GM12865 (cell line): ENCODE data around the gene RBMS3.
"Not testable (repeated sequence)": the region's sequence is repeated elsewhere in the genome, so short reads cannot be mapped to it uniquely, and the experiment has no call there.

Experiments used
- DNase-seq: peaks from one replicate; pipeline ENCODE4 v3.0.0; 2010; ENCODE audit warnings: low read depth
- H3K4me3 ChIP-seq: 2 replicates; pipeline ENCODE4 v1.5.1; 2011; ENCODE audit warnings: mild to moderate bottlenecking, low read depth, low read length, control low read depth
- CTCF ChIP-seq: IDR thresholded peaks from 2 replicates; pipeline ENCODE4 v1.5.1; 2011; ENCODE audit warnings: low read length, control low read depth, low read depth, inconsistent platforms; ENCODE audit not compliant: insufficient read depth; ENCODE audit errors: missing control alignments

RBMS3 gene

GRCh38 chr3:29777869-29778268 lies 497.0 kb downstream of the RBMS3 start:
- H3K4me3 ChIP-seq = no peak overlapping the region
- TF ChIP-seq CTCF = no peak
- no peak for DNase-seq

GRCh38 chr3:29789686-29790085 lies 508.8 kb downstream of the RBMS3 start:
- DNase-seq = no peak
- TF ChIP-seq CTCF = no peak

GRCh38 chr3:29796808-29797207 lies 515.9 kb downstream of the RBMS3 start:
- no peak for TF ChIP-seq CTCF
- DNase-seq = no peak
- H3K4me3 ChIP-seq = no peak overlapping the region

More at GRCh38 chr3:29789686-29790085, 508.8 kb downstream of the RBMS3 start:
- H3K4me3 ChIP-seq = no peak overlapping the region

- no peak for DNase-seq
- no peak for TF ChIP-seq CTCF
- H3K4me3 ChIP-seq = no peak overlapping the region
Measured at GRCh38 chr3:29802057-29802456, 521.2 kb downstream of the RBMS3 start.

GRCh38 chr3:29804044-29804443 lies 523.2 kb downstream of the RBMS3 start:
- H3K4me3 ChIP-seq = no peak overlapping the region
- DNase-seq = no peak
- no peak for TF ChIP-seq CTCF

GRCh38 chr3:29805757-29806156 lies 524.9 kb downstream of the RBMS3 start:
- TF ChIP-seq CTCF = no peak
- H3K4me3 ChIP-seq = no peak overlapping the region
- DNase-seq = no peak

- DNase-seq, H3K4me3 ChIP-seq: not testable (repeated sequence)
Measured at GRCh38 chr3:29808324-29808723, 527.5 kb downstream of the RBMS3 start.
